NCI-H524 (cell line): ENCODE data around the gene CD300LB.
"Not testable (repeated sequence)": the region's sequence is repeated elsewhere in the genome, so short reads cannot be mapped to it uniquely, and the experiment has no call there.

Source experiments
- DNase-seq, 2 experiments: peaks; one replicate each; lab custom pipeline; 2025; lab: John Stamatoyannopoulos, UW

The CD300LB gene

DNA sequence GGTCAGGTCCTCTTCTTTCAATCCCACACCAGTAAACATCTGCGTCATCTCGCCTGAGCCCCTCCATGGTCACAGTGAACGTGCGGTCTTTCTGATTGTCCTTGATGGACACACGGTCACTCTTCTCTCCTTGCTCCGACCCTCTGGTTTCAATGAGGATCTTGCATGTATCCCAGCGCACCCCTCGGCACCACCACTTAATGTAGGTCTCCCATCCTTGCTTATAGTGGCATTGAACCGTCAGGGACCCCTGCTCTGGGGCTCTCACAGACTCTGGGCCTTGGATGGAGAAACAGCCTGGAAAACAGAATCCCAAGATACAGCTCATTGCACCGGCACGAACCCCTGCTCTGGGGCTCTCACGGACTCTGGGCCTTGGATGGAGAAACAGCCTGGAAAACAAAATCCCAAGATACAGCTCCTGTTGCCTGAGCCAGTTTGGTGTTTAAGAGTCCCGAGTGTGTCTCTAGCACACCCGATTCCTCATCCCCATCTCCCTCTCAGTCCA lies 5.4 kb downstream of the CD300LB start:
- no peak for DNase-seq

DNA sequence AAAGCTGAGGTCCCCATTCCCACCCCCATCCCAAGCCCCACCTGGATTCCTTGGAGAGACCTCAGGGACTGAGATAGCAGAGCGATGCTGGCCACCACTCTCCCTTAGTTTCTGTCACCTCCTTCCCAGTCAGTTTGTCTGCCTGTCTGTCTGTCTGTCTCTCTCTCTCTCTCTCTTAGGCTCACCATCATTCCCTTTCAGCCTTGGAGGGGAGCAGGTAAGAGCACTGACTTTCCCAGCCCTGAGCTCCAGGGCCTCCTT lies 5.9 kb downstream of the CD300LB start:
- no peak for DNase-seq

DNA sequence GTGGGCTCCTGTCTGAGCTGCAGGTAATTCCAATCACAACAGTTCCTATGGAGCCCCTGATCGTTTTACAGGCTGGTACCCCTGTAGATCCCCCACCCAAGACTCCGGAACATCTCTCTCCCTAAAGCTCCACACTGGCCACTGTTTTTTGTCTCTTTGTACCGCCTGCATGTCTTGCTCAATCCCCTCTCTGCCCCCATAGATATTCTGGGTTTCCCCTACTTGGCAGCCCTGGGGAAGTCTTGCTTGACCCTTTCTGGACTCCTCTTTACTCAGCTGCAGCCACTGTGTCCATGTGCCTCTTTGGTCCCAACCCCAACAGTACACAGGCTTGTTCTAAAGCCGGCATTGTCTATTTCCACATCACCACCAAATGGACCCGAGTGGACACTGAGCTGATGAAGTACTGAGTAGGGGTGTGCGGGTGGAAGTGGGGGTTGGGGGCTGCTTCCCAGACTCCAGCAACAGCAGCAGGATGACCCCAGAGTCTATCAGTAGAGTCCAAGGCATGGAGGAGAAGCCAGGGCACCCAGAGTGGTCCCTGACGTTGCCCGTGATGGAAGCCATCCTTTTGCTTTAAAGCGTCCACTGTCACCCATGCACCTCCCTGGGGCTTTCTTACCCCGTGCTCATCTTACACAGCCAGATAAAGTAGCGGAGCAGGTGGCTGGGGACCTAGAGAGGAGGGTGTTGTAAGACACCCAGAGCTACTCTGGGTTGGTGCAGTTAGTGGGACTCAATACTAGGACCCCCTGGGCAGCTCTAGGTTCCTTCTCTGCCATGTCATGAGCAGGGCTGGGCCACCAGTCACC lies 6.4 kb downstream of the CD300LB start:
- DNase-seq, result no peak

DNA sequence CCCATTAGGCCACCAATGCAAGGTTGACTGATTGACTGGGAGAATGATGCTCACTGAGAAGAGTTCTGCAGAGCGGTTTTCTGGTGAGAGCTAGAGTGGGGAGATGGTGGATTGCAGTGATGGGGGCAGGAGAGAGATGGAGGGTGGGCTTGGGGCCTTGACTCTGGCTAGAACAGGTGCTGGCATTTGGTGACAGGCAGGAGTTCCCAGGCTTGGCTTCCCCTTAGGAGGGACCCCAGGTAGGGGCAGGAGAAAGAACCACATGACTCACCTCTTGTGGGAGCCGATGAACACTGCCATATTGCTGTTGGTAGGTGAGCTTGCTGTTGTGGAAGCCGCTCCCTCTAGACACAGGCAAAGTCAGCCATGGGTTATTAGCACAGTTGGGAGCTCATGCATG lies 8.0 kb downstream of the CD300LB start:
- no peak for DNase-seq

DNA sequence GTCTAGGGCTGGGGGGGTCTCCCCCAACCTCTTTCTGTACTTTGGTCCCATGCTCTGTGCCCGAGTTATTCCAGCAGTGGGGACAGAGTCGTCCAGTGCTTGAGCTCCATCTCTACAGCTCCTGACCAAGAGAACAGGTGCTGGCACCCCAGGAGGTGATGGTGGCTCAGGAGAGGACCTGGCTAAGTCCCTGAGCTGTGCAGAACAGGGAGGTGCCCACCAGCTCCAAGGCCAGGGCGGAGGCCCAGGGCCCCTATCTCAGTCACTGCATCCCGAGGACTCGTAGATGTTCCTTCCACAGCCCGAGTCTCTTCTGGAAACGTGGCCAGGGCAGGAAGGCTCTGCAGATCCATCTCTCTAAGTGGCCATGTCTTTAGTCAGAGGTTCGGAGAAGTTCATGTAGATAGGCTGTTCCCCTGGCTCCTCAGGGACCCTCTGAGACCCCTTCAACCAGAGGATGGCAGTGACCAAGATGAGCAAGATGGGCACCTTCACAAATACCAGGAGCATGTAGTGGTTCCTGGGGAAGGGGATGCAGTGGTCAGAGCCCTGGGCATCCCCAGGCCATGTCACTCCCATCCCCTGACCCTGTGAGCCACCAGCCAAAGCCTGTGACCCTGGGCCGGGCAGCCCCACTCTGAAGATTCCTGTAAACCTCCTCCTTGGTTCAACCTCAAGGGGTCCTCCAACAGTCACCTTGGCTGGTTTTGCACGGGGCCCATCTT lies 8.7 kb downstream of the CD300LB start:
- no peak for DNase-seq

DNA sequence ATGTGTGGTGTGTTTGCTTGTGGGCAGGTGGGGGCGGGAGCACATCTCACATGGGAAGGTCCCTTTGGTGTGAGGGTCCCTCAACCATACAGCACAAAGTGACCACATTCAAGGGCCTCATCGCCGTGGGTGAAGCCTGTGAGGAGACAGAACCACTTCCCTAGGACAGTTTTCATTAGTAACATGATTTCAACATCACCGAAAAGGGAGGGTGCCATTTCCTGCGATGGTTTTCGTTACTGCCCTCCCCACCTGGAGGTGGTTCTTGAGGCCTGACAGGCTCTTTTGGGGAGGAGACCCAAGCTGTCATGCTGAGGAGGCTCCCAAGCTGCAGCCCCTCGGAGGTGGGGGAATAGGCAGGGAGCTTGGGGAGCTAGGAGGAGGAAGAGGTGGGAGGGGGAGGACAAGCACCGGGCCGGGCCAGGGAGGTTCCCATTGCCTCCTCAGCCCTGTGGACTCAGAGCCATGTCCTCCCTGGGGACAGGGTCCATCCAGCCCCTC lies 9.5 kb downstream of the CD300LB start:
- no peak for DNase-seq

DNA sequence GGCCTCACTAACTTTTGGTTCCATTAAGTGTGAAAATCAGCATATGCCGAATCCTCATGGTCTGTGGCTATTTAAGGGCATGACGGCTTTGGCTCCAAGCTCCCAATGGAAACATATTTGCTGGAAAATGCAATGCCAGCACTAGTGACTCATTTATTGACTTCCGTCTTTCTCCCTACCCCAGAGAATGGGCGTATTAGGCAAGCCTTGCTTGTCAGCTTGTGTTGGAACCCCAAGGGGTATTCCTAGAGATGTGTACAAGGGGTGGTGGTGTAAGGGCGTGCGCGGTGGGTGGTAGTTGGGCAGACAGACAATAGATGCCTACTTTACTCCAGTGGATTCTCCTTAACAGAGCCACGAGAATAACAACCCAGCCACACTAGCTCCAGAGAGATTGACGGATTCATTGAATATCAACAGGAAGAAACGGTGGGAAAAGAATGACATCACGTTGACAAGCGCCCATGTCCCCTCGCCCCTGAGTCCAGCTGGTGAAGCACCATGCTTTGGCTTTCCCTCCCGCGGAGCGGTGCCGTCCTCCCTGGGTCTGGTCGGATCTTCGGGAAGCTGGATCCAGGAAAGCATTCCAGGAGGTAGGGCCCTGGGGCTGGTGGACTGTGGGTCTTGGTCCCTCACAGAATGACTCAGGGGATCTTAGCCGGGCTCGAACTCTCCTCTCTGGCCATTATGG lies 10.3 kb downstream of the CD300LB start:
- DNase-seq, result no peak

DNA sequence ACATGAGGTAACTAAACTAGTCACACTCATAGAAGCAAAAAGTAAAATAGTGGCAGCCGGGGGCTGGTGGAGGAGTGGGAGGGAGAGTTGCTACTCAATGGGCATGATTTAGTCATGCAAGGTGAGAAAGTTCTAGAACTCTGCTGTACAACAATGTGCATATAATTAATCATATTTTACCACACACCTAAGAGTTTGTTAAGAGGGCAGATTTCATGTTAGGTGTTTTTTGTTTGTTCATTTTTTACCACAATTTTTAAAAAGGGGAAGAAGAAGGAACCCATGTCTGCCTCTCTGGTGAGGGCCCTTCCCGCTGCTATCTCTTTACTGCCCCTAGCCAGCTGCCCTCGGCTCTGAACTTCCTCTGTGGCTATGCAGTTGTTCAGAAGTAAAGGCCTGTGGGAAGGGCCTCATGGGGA lies 11.2 kb downstream of the CD300LB start:
- no peak for DNase-seq

DNA sequence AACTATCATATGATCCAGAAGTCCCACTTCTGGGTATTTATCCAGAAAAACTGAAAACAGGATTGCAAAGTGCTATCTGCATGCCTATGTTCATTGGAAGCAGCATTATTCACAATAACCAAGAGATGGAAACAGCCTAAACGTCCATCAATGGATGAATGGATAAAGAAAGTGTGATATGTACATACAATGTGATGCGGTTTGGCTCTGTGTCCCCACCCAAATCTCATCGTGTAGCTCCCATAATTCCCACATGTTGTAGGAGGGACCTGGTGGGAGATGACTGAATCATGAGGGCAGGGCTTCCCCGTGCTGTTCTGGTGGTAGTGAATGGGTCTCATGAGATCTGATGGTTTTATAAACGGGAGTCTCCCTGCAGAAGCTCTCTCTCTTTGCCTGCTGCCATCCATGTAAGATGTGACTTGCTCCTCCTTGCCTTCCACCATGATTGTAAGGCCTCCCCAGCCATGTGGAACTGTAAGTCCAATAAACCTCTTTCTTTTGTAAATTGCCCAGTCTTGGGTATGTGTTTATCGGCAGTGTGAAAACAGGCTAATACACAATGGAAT lies 12.8 kb downstream of the CD300LB start:
- DNase-seq, result not testable (repeated sequence)

DNA sequence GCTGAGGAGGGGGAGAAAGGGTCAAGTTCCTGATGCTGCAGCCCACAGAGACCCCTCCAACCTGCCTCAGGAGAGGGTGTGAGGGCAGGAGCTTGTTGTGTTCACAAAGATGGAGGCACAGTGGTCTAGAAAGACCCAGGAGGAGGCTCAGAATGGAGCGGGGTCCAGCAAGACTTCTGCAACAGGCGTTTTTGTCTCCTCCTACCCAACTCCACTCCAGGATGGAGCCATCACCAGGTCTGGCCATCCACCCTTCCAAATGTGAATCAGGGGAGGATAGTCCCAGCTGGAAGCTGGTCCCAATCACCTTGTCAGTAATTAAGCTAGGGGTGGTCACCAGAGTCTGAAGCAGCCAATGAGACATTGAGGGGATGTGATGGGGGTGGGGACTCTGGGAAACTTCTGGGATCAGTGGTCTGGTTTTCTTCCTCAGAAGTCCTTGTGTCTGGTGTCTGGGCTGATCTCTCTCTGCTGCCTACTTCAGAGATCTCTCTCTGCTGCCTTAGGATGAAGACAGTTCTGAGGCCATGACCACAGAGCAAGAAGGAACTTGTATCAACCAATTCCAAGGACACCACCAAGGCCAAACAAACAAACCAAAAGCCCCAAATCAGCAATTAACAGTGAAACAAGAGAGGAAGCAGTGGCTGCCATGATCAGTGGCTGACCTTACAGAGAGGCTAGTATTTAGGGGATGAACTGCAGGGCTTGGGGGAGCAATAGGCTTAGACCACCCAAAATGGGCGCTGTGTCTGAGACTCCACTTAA lies 14.5 kb downstream of the CD300LB start:
- DNase-seq, result no peak

DNA sequence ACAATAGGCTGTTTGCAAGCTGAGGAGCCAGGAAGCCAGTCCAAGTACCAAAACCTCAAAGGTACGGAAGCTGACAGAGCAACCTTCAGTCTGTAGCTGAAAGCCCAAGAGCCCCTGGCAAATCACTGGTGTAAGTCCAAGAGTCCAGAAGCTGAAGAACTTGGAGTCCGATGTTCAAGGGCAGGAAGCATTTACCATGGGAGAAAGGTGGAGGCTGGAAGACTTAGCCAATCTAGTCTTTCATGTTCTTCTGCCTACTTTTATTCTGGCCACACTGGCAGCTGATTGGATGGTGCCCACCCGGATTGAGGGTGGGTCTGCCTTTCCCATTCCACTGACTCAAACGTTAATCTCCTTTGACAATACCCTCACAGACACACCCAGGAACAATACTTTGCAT lies 15.3 kb downstream of the CD300LB start:
- no peak for DNase-seq

DNA sequence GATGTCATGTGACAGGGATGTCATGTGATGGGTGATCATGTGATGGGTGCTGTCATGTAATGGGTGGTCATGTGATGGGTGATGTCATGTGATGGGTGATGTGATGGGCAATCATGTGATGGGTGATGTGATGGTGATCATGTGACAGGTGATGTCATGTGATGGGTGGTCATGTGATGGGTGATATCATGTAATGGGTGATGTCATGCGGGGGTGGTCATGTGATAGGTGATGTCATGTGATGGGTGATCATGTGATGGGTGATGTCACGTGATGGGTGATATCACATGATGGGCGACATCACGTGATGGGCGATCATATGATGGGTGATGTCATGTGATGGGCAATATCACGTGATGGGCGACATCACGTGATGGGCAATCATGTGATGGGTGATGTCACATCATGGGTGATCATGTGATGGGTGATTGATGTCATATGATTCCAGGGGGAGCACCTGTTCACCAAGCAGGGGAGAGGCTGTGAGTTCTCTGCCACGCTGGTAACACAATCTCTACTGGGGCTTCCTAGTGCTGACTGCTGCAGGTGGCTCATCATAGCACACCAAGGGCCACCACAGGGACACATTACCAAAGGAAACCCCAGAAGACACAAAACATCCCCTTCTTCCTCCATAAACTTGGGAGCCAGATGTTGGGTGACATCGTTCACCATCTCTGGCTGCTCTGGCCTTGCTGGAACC lies 16.5 kb downstream of the CD300LB start:
- peak; percentile 26 to 65 for DNase-seq

DNA sequence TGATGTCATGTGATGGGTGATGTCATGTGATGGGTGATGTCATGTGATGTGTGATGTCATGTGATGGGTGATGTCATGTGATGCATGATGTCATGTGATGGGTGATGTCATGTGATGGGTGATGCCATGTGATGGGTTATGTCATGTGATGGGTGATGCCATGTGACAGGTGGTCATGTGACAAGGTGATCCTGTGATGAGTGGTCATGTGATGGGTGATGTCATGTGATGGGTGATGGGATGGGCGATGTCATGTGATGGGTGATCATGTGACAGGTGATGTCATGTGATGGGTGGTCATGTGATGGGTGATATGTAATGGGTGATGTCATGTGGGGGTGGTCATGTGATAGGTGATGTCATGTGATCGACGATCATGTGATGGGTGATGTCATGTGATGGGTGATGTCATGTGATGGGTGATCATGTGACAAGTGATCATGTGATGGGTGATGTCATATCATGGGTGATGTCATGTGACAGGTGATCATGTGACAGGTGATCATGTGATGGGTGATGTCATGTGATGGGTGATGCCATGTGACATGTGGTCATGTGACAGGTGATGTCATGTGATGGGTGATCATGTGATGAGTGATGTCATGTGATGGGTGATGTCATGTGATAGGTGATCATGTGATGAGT lies 17.2 kb downstream of the CD300LB start:
- DNase-seq, result peak in 1 of 2 experiments; percentile 65

DNA sequence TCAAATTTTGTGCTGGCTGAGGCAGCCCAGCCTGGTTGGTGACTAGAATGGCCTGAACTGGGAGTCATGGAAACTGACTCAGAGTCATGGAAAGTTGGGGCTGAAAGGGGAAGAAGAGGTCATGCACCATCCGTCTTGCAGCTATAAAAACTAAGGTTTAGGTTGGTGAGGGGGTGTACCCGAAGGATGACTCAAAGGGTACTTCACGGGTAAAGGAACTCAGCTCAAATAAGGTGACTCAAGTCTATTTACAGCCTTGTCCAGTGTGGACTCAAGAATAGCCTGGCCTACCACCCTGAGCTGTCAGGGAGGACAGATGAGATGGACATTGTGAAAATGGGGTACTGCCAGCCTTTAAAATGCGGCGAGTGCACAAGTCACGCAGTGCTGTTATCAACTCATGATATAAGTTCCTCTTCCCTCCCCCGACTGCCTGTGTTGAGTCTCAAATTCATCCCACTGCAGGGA lies 18.6 kb downstream of the CD300LB start:
- DNase-seq, result no peak

DNA sequence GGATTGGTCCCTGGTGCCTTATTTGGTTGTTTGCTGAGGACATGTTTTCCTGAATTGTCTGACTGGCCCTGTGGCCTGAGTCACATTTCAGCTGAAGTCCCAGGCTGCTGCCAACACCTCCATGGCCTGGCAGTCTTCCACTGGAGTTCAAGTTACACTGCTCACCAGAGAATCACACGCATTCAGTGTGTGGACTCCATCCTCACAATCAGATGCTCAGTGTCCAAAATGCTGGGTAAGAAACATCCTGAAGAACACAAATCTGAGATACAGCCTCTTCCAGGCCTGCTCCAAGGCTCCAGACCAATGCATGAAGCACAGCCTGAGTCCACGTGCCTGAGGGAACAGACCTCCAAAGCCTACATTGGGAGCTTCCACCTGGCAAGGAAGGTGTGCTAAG lies 19.2 kb downstream of the CD300LB start:
- no peak for DNase-seq

DNA sequence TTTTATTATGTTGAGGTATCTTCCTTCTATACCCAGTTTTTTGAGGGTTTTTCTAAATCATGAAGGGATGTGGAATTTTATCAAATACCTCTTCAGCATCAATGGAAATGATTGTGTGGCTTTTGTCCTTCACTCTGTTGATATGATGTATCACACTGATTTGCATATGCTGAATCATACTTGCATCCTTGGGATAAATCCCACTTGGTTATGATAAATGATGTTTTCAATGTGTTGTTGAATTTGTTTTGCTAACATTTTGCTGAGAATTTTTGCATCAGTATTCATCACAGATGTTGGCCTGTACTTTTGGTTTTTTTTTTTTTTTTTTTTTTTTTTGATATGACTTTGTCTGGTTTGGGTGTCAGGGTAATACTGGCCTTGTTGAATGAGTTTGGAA lies 23.1 kb downstream of the CD300LB start:
- no peak for DNase-seq

DNA sequence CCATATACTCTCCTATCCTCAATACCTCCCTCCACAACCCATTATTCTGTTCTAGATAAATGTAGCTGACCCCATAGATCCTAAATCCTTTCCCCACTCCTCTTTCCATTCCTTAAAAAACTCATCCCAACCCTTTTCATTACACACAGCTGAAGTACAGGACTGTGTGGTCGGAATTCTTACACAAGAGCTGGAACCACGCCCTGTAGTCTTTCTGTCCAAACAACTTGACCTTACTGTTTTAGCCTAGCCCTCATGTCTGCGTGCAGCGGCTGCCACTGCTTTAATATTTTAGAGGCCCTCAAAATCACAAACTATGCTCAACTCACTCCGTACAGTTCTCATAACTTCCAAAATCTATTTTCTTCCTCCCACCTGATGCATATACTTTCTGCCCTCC lies 27.3 kb downstream of the CD300LB start:
- DNase-seq, result not testable (repeated sequence)

DNA sequence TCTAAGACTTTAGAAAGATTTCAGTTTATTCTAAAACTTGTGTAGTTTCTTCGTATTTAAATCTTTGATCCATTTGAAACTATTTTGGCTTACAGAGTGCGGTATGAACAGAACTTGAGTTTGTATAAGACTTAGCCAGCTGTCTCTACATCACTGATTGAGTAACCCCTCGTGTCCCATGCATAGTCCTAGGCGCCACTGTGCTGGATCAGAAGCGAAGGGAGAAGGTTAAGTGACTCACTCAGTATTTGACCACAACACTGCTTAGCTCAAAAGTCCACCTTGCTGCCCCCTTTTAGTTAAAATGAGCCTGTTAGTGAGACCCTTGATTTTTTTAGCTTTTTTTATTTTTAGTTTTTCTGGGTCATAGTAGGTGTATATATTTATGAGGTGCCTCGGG lies 28.4 kb downstream of the CD300LB start:
- no peak for DNase-seq

DNA sequence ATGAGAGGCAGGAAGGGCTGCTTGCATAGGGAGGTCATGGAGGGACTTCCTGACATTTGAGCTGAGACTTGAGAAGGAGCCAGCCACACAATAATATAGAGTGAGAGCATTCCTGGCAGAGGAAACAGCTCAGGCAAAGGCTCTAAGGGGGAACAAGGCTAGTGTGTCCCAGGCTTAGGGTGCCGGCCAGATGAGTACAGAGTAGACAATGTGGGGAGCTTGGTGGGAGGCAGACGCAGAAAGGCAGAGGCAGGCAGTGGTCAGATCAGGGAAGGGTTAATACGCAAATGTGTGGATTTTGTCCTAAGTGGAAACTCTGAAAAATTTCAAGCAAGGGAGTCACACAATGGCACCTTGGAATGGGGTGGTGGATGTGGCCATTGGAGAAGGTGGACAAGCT lies 31.3 kb downstream of the CD300LB start:
- DNase-seq, result no peak

DNA sequence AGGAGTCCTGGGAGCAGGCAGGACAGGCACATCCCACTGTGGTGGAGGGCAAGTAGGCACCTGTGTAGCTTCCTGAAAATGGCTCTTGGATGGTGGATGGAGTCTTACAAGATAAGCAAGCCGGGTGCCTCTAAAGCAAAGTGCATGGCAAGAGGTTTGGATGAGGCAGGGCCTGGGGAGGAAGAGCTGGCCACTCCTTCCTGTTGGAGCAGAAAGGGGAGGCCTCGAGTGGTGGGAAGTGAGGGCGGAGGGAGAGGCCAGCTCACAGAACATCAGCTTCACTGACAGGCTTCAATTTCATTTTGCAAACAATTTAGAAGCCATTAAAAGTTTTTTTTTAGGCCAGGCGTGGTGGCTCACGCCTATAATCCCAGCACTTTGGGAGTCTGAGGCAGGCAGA lies 33.8 kb downstream of the CD300LB start:
- DNase-seq, result no peak
